ENCODE measurements around the gene CUX1.
A peak's percentile ranks its signal among the peaks of the same experiment; 100 is the strongest.
"Not testable (repeated sequence)": the region's sequence is repeated elsewhere in the genome, so short reads cannot be mapped to it uniquely, and the experiment has no call there.

Gene CUX1

DNA sequence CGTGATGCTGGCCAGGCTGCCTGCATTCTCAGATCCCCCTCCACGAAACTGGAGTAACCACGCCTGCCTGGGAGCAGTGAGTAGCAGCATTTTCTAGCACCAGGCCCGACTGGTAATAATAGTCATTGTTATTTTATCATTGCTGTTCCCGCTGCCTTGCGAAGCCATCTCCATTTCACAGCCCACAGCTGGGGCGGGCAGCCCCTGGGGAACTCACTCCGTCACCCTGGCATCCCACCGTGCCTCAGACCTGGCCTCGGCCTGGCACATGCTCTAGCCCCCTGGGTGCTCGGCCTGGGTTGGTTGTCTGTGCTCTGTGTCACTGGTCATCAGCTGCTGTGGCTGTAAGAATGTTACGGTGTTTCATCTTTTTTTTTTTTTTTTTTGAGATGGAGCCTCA is 411.5 kb downstream of the CUX1 start:
- no peaks in the 10 kb centered on the region for H3K9me3 ChIP-seq (ENCODE audit: severe bottlenecking)
- TF ChIP-seq, protein P1, sequence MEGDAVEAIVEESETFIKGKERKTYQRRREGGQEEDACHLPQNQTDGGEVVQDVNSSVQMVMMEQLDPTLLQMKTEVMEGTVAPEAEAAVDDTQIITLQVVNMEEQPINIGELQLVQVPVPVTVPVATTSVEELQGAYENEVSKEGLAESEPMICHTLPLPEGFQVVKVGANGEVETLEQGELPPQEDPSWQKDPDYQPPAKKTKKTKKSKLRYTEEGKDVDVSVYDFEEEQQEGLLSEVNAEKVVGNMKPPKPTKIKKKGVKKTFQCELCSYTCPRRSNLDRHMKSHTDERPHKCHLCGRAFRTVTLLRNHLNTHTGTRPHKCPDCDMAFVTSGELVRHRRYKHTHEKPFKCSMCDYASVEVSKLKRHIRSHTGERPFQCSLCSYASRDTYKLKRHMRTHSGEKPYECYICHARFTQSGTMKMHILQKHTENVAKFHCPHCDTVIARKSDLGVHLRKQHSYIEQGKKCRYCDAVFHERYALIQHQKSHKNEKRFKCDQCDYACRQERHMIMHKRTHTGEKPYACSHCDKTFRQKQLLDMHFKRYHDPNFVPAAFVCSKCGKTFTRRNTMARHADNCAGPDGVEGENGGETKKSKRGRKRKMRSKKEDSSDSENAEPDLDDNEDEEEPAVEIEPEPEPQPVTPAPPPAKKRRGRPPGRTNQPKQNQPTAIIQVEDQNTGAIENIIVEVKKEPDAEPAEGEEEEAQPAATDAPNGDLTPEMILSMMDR (IDR thresholded peaks at IDR 0.05; ENCODE audit: poor library complexity, severe bottlenecking): no peak
- no peak for DNase-seq (ENCODE audit: low spot score)
- ATAC-seq (ENCODE audit: low read depth): no peak
- no peaks in the 10 kb centered on the region for H3K27me3 ChIP-seq (ENCODE audit: insufficient read depth, poor library complexity, severe bottlenecking)
- no peak overlapping the region for H3K27ac ChIP-seq (ENCODE audit: poor library complexity, severe bottlenecking)
- no peak overlapping the region for H3K4me3 ChIP-seq (ENCODE audit: severe bottlenecking)
- H3K36me3 ChIP-seq (ENCODE audit: low read depth): no peaks in the 10 kb centered on the region
- H3K4me1 ChIP-seq (ENCODE audit: insufficient read depth, poor library complexity, severe bottlenecking): no peaks in the 10 kb centered on the region

DNA sequence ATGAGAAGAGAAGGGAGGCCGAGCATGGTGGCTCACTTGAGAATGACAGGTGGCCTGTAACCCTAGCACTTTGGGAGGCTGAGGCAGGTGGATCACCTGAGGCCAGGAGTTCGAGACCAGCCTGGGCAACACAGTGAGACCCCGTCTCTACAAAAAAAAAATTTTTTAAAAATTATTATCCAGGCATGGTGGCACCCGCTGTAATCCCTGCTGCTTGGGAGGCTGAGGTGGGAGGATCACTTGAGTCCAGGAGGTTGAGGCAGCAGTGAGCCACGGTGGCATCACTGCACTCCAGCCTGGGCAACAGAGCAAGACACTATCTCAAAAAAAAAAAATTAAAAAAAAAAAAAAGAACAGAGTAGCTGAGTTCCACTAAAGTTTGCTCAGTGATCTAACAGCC is 412.7 kb downstream of the CUX1 start:
- not testable (repeated sequence) for ATAC-seq (ENCODE audit: low read depth); H3K27me3 ChIP-seq (ENCODE audit: insufficient read depth, poor library complexity, severe bottlenecking); H3K4me1 ChIP-seq (ENCODE audit: insufficient read depth, poor library complexity, severe bottlenecking); DNase-seq (ENCODE audit: low spot score); H3K4me3 ChIP-seq (ENCODE audit: severe bottlenecking); H3K36me3 ChIP-seq (ENCODE audit: low read depth); H3K9me3 ChIP-seq (ENCODE audit: severe bottlenecking); H3K27ac ChIP-seq (ENCODE audit: poor library complexity, severe bottlenecking)

DNA sequence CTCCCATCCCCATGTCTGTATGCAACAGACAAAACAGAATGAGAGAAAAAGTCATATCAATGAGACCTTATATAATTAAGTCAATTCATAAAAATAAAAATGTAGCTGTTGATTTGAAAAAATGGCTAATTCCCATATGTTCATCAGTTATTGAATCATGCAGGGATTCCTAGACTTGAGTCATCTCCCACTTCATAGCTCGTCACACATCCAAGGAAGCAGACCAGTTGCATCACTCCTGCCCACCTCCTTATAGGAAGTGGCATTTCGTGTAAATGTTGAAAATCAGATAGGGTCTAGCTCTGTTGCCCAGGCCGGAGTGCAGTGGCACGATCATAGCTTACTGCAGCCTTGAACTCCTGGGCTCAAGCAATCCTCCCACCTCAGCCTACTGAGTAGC is 413.2 kb downstream of the CUX1 start:
- ATAC-seq (ENCODE audit: low read depth) (peak; percentile 55; the same call in 2 of the 3 replicates), DNase-seq (ENCODE audit: low spot score) (no peak)
- Histone ChIP-seq H3K27ac (ENCODE audit: poor library complexity, severe bottlenecking) (no peak overlapping the region), H3K27me3 (ENCODE audit: insufficient read depth, poor library complexity, severe bottlenecking) (no peaks in the 10 kb centered on the region), H3K4me1 (ENCODE audit: insufficient read depth, poor library complexity, severe bottlenecking) (no peaks in the 10 kb centered on the region), H3K4me3 (ENCODE audit: severe bottlenecking) (no peak overlapping the region), H3K9me3 (ENCODE audit: severe bottlenecking) (no peaks in the 10 kb centered on the region), H3K36me3 (ENCODE audit: low read depth) (no peaks in the 10 kb centered on the region)
- TF ChIP-seq, protein P1 (IDR thresholded peaks at IDR 0.05; ENCODE audit: poor library complexity, severe bottlenecking): no peak

DNA sequence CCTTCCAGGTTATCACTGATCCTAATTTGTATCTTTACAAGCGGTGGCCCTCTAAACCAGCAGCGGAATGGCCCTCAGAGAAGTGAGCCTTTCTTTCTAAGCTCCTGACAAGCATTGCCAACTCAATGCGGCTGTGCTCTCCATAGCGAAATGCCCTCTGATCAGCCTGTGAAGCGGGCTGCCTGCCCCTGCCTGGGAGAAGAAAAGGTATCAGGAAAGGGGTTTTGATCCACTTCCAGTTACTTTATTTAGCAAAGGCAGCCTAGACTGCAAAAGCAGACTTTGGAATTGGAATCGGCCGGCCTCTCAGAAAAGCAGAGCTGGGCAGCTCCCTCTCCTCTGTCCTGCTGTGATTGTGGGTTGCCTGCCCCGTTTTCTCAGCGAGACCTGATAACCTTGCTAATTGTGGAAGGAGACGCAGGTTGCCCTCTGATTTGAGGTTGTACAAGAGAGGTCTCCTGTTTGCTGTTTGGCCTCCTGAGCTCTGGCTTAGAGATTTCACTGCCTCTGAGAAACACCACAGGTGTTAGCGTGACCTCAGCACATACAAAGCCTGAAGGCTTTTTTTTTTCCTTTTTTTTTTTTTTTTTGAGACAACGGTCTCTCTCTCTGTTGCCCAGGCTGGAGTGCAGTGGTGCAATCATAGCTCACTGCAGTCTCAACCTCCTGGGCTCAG is 415.3 kb downstream of the CUX1 start:
- H3K9me3 ChIP-seq (ENCODE audit: severe bottlenecking): no peaks in the 10 kb centered on the region
- H3K4me3 ChIP-seq (ENCODE audit: severe bottlenecking): no peak overlapping the region
- H3K27me3 ChIP-seq (ENCODE audit: insufficient read depth, poor library complexity, severe bottlenecking): no peaks in the 10 kb centered on the region
- no peak overlapping the region for H3K27ac ChIP-seq (ENCODE audit: poor library complexity, severe bottlenecking)
- no peak for ATAC-seq (ENCODE audit: low read depth)
- DNase-seq (ENCODE audit: low spot score): no peak
- TF ChIP-seq, protein P1 (IDR thresholded peaks at IDR 0.05; ENCODE audit: poor library complexity, severe bottlenecking): no peak
- no peaks in the 10 kb centered on the region for H3K4me1 ChIP-seq (ENCODE audit: insufficient read depth, poor library complexity, severe bottlenecking)
- H3K36me3 ChIP-seq (ENCODE audit: low read depth): no peaks in the 10 kb centered on the region

DNA sequence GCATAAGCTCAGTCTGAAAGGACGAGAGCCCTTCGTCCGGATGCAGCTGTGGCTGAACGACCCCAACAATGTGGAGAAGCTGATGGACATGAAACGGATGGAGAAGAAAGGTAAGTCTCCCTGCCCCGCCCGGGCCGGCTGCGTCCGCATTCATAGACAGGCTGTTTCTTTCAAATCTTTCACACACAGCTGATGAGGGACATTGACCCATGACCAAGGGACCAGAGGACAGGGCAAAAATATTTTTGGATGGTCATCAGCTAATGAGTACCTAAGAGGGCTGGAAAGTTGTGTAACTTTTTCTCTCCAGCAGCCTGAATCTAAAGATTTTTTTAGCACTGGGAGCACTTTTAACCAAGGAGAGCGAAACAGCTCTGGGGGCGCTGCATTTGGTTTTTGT is 416.7 kb downstream of the CUX1 start:
- no peak for DNase-seq (ENCODE audit: low spot score)
- ATAC-seq (ENCODE audit: low read depth): no peak
- no peaks in the 10 kb centered on the region for H3K27me3 ChIP-seq (ENCODE audit: insufficient read depth, poor library complexity, severe bottlenecking)
- H3K4me3 ChIP-seq (ENCODE audit: severe bottlenecking): no peak overlapping the region
- H3K9me3 ChIP-seq (ENCODE audit: severe bottlenecking): no peaks in the 10 kb centered on the region
- H3K27ac ChIP-seq (ENCODE audit: poor library complexity, severe bottlenecking): no peak overlapping the region
- H3K36me3 ChIP-seq (ENCODE audit: low read depth): no peaks in the 10 kb centered on the region
- TF ChIP-seq, protein P1 (IDR thresholded peaks at IDR 0.05; ENCODE audit: poor library complexity, severe bottlenecking): no peak
- H3K4me1 ChIP-seq (ENCODE audit: insufficient read depth, poor library complexity, severe bottlenecking): no peaks in the 10 kb centered on the region

Measured in RWPE2 (cell line).